ENCODE measurements around the gene FHAD1.

FHAD1 gene

GRCh38 chr1:15215116-15215515 is 31.9 kb upstream of the FHAD1 start:
- H2BK15ac ChIP-seq (ENCODE audit: low read length): peak overlapping the region; percentile 87
- peak overlapping the region; percentile 6 for H4K8ac ChIP-seq (ENCODE audit: low read depth, low read length)
- DNase-seq (ENCODE audit: low spot score): no peak
- H2AK5ac ChIP-seq (ENCODE audit: low read depth, low read length): peak overlapping the region; percentile 97
- no peak overlapping the region for H3K4me3 ChIP-seq (ENCODE audit: low read length in 2 of 2)
- peak overlapping the region; percentile 66 for H2BK120ac ChIP-seq (ENCODE audit: low read depth, low read length)
- WGBS, 2 donors (ENCODE audit: extremely low coverage in 2 of 2, insufficient read length in 2 of 2, insufficient replicate concordance in 1 of 2): no CpG with 5 or more reads among the region's 23 CpGs
- H4K91ac ChIP-seq (ENCODE audit: low read depth, low read length, poor library complexity): peak overlapping the region; percentile 35
- no peak overlapping the region for H3K4me2 ChIP-seq (ENCODE audit: insufficient read depth, low read length, poor library complexity, severe bottlenecking)
- peak overlapping the region; percentile 97 for H3K27ac ChIP-seq (replicated peaks; ENCODE audit: low read length)
- peak overlapping the region; percentile 76 for H3K4ac ChIP-seq (ENCODE audit: low read length)
- H3K4me1 ChIP-seq (ENCODE audit: control insufficient read depth in 2 of 2, insufficient read depth in 1 of 2, low read depth in 1 of 2, low read length in 2 of 2): peaks cover 22 to 28% of the 10 kb centered on the region in 2 donors
- peak overlapping the region; percentile 5 for H3K23ac ChIP-seq (ENCODE audit: low read depth, low read length, poor library complexity)
- no peaks in the 10 kb centered on the region for H3K79me1 ChIP-seq (ENCODE audit: low read depth, low read length)
- peaks cover 10 to 18% of the 10 kb centered on the region in 2 donors for H3K36me3 ChIP-seq (replicated peaks in 1 of 2; ENCODE audit: control insufficient read depth in 2 of 2, insufficient read depth in 2 of 2, low read length in 2 of 2)
- H2AFZ ChIP-seq (ENCODE audit: low read length): peak overlapping the region; percentile 68
- peaks cover 15 to 28% of the 10 kb centered on the region in 2 donors for H3K9me3 ChIP-seq (replicated peaks in 1 of 2; ENCODE audit: control insufficient read depth in 2 of 2, insufficient read depth in 1 of 2, low read depth in 1 of 2, low read length in 2 of 2)
- H3K27me3 ChIP-seq (ENCODE audit: control insufficient read depth in 3 of 3, insufficient read depth in 3 of 3, low read depth in 1 of 3, low read length in 3 of 3): no peaks in the 10 kb centered on the region
- H3K9ac ChIP-seq (ENCODE audit: low read depth, low read length, poor library complexity): peak overlapping the region; percentile 75
- H3K18ac ChIP-seq (ENCODE audit: low read length): peak overlapping the region; percentile 93
- peak overlapping the region; percentile 97 for H2BK5ac ChIP-seq (ENCODE audit: low read length)
- peak overlapping the region; percentile 65 for H3K14ac ChIP-seq (ENCODE audit: low read length)
- H2BK12ac ChIP-seq (ENCODE audit: low read length): peak overlapping the region; percentile 92

GRCh38 chr1:15217654-15218053 is 29.4 kb upstream of the FHAD1 start:
- H2BK120ac ChIP-seq (ENCODE audit: low read depth, low read length): no peak overlapping the region
- no peak overlapping the region for H3K27ac ChIP-seq (replicated peaks; ENCODE audit: low read length)
- no peak overlapping the region for H2AFZ ChIP-seq (ENCODE audit: low read length)
- no peak overlapping the region for H4K91ac ChIP-seq (ENCODE audit: low read depth, low read length, poor library complexity)
- no peak overlapping the region for H3K4ac ChIP-seq (ENCODE audit: low read length)
- no peak overlapping the region for H2BK15ac ChIP-seq (ENCODE audit: low read length)
- no peaks in the 10 kb centered on the region for H3K79me1 ChIP-seq (ENCODE audit: low read depth, low read length)
- H2BK12ac ChIP-seq (ENCODE audit: low read length): no peak overlapping the region
- no peak overlapping the region for H3K18ac ChIP-seq (ENCODE audit: low read length)
- H3K14ac ChIP-seq (ENCODE audit: low read length): no peak overlapping the region
- no peak overlapping the region for H3K23ac ChIP-seq (ENCODE audit: low read depth, low read length, poor library complexity)
- WGBS, 2 donors (ENCODE audit: extremely low coverage in 2 of 2, insufficient read length in 2 of 2, insufficient replicate concordance in 1 of 2): no CpG with 5 or more reads among the region's 1 CpG
- H2BK5ac ChIP-seq (ENCODE audit: low read length): no peak overlapping the region
- no peak overlapping the region for H2AK5ac ChIP-seq (ENCODE audit: low read depth, low read length)
- no peaks in the 10 kb centered on the region for H3K27me3 ChIP-seq (ENCODE audit: control insufficient read depth in 3 of 3, insufficient read depth in 3 of 3, low read depth in 1 of 3, low read length in 3 of 3)
- H3K4me1 ChIP-seq (ENCODE audit: control insufficient read depth in 2 of 2, insufficient read depth in 1 of 2, low read depth in 1 of 2, low read length in 2 of 2): peaks cover 17 to 24% of the 10 kb centered on the region in 2 donors
- DNase-seq (ENCODE audit: low spot score): no peak
- no peak overlapping the region for H4K8ac ChIP-seq (ENCODE audit: low read depth, low read length)
- peaks cover 10 to 18% of the 10 kb centered on the region in 2 donors for H3K36me3 ChIP-seq (replicated peaks in 1 of 2; ENCODE audit: control insufficient read depth in 2 of 2, insufficient read depth in 2 of 2, low read length in 2 of 2)
- H3K4me2 ChIP-seq (ENCODE audit: insufficient read depth, low read length, poor library complexity, severe bottlenecking): no peak overlapping the region
- H3K9me3 ChIP-seq (replicated peaks in 1 of 2; ENCODE audit: control insufficient read depth in 2 of 2, insufficient read depth in 1 of 2, low read depth in 1 of 2, low read length in 2 of 2): peaks cover 15 to 28% of the 10 kb centered on the region in 2 donors
- no peak overlapping the region for H3K4me3 ChIP-seq (ENCODE audit: low read length in 2 of 2)
- H3K9ac ChIP-seq (ENCODE audit: low read depth, low read length, poor library complexity): no peak overlapping the region

- H3K4me2 ChIP-seq (ENCODE audit: insufficient read depth, low read length, poor library complexity, severe bottlenecking): no peak overlapping the region
- H3K36me3 ChIP-seq (replicated peaks in 1 of 2; ENCODE audit: control insufficient read depth in 2 of 2, insufficient read depth in 2 of 2, low read length in 2 of 2): peaks cover 10 to 18% of the 10 kb centered on the region in 2 donors
- no peak overlapping the region for H2BK5ac ChIP-seq (ENCODE audit: low read length)
- H3K27ac ChIP-seq (replicated peaks; ENCODE audit: low read length): no peak overlapping the region
- no peak overlapping the region for H3K18ac ChIP-seq (ENCODE audit: low read length)
- H3K79me1 ChIP-seq (ENCODE audit: low read depth, low read length): no peaks in the 10 kb centered on the region
- H2AFZ ChIP-seq (ENCODE audit: low read length): no peak overlapping the region
- H3K27me3 ChIP-seq (ENCODE audit: control insufficient read depth in 3 of 3, insufficient read depth in 3 of 3, low read depth in 1 of 3, low read length in 3 of 3): no peaks in the 10 kb centered on the region
- no peak overlapping the region for H2BK120ac ChIP-seq (ENCODE audit: low read depth, low read length)
- H4K91ac ChIP-seq (ENCODE audit: low read depth, low read length, poor library complexity): no peak overlapping the region
- DNase-seq (ENCODE audit: low spot score): no peak
- H2BK12ac ChIP-seq (ENCODE audit: low read length): no peak overlapping the region
- no peak overlapping the region for H3K23ac ChIP-seq (ENCODE audit: low read depth, low read length, poor library complexity)
- no peak overlapping the region for H3K4me3 ChIP-seq (ENCODE audit: low read length in 2 of 2)
- no CpG with 5 or more reads among the region's 6 CpGs for WGBS, 2 donors (ENCODE audit: extremely low coverage in 2 of 2, insufficient read length in 2 of 2, insufficient replicate concordance in 1 of 2)
- H3K4ac ChIP-seq (ENCODE audit: low read length): no peak overlapping the region
- peaks cover 11 to 18% of the 10 kb centered on the region in 2 donors for H3K4me1 ChIP-seq (ENCODE audit: control insufficient read depth in 2 of 2, insufficient read depth in 1 of 2, low read depth in 1 of 2, low read length in 2 of 2)
- peaks cover 15 to 28% of the 10 kb centered on the region in 2 donors for H3K9me3 ChIP-seq (replicated peaks in 1 of 2; ENCODE audit: control insufficient read depth in 2 of 2, insufficient read depth in 1 of 2, low read depth in 1 of 2, low read length in 2 of 2)
- H3K9ac ChIP-seq (ENCODE audit: low read depth, low read length, poor library complexity): no peak overlapping the region
- H4K8ac ChIP-seq (ENCODE audit: low read depth, low read length): no peak overlapping the region
- no peak overlapping the region for H3K14ac ChIP-seq (ENCODE audit: low read length)
- no peak overlapping the region for H2AK5ac ChIP-seq (ENCODE audit: low read depth, low read length)
- no peak overlapping the region for H2BK15ac ChIP-seq (ENCODE audit: low read length)
Observed at GRCh38 chr1:15218287-15219279, 28.4 kb upstream of the FHAD1 start.

- Histone ChIP-seq H3K27ac (replicated peaks; ENCODE audit: low read length) (no peak overlapping the region), H3K18ac (ENCODE audit: low read length) (no peak overlapping the region), H2BK12ac (ENCODE audit: low read length) (no peak overlapping the region), H3K79me1 (ENCODE audit: low read depth, low read length) (no peaks in the 10 kb centered on the region), H3K36me3 (replicated peaks in 1 of 2; ENCODE audit: control insufficient read depth in 2 of 2, insufficient read depth in 2 of 2, low read length in 2 of 2) (peaks cover 10 to 18% of the 10 kb centered on the region in 2 donors), H2BK5ac (ENCODE audit: low read length) (no peak overlapping the region), H3K9me3 (replicated peaks in 1 of 2; ENCODE audit: control insufficient read depth in 2 of 2, insufficient read depth in 1 of 2, low read depth in 1 of 2, low read length in 2 of 2) (peaks cover 15 to 28% of the 10 kb centered on the region in 2 donors), H4K8ac (ENCODE audit: low read depth, low read length) (no peak overlapping the region), H3K4me3 (ENCODE audit: low read length in 2 of 2) (no peak overlapping the region), H3K4ac (ENCODE audit: low read length) (no peak overlapping the region), H2AFZ (ENCODE audit: low read length) (no peak overlapping the region), H3K4me2 (ENCODE audit: insufficient read depth, low read length, poor library complexity, severe bottlenecking) (no peak overlapping the region), H3K9ac (ENCODE audit: low read depth, low read length, poor library complexity) (no peak overlapping the region), H2AK5ac (ENCODE audit: low read depth, low read length) (no peak overlapping the region), H3K14ac (ENCODE audit: low read length) (no peak overlapping the region), H3K27me3 (ENCODE audit: control insufficient read depth in 3 of 3, insufficient read depth in 3 of 3, low read depth in 1 of 3, low read length in 3 of 3) (no peaks in the 10 kb centered on the region), H3K4me1 (ENCODE audit: control insufficient read depth in 2 of 2, insufficient read depth in 1 of 2, low read depth in 1 of 2, low read length in 2 of 2) (peaks cover 9 to 11% of the 10 kb centered on the region in 2 donors), H2BK120ac (ENCODE audit: low read depth, low read length) (no peak overlapping the region), H4K91ac (ENCODE audit: low read depth, low read length, poor library complexity) (no peak overlapping the region), H3K23ac (ENCODE audit: low read depth, low read length, poor library complexity) (no peak overlapping the region), H2BK15ac (ENCODE audit: low read length) (no peak overlapping the region)
- DNase-seq (ENCODE audit: low spot score): no peak
- no CpG with 5 or more reads among the region's 22 CpGs for WGBS, 2 donors (ENCODE audit: extremely low coverage in 2 of 2, insufficient read length in 2 of 2, insufficient replicate concordance in 1 of 2)
Observed at GRCh38 chr1:15219280-15220023, 27.6 kb upstream of the FHAD1 start.
